HG03442 (cell line): Measurements from ENCODE around the gene MAT1A.
"Not testable (repeated sequence)": the region's sequence is repeated elsewhere in the genome, so short reads cannot be mapped to it uniquely, and the experiment has no call there.

ENCODE experiments used
- ATAC-seq: cut with Tn5 transposase; IDR thresholded peaks from one replicate; pipeline ENCODE4 v1.9.1; 2021; ENCODE audit warnings: mild to moderate bottlenecking, moderate library complexity; ENCODE audit not compliant: unreplicated experiment

Gene MAT1A

GRCh38 chr10:80233871-80234270, 55.6 kb downstream of the MAT1A start:
- not testable (repeated sequence) for ATAC-seq

GRCh38 chr10:80226723-80227122, 62.7 kb downstream of the MAT1A start:
- peak; percentile 65 for ATAC-seq

- ATAC-seq: not testable (repeated sequence)
Measured at GRCh38 chr10:80223031-80223419, 66.4 kb downstream of the MAT1A start.
